Hepatocyte (in vitro differentiated cells): ENCODE data around the gene NDUFA11.

Experiments
- CTCF ChIP-seq: fragments of 200-600 bp; sonication (generic); IDR thresholded peaks from 2 replicates; pipeline ENCODE4 v1.5.1; 2016; ENCODE audit warnings: antibody characterized with exemption, mild to moderate bottlenecking; ENCODE audit not compliant: poor library complexity
- EZH2 ChIP-seq: fragments of 200-600 bp; sonication (generic); IDR thresholded peaks from 2 replicates; pipeline ENCODE4 v1.6.1; 2016; ENCODE audit warnings: antibody characterized with exemption, mild to moderate bottlenecking, borderline replicate concordance
- EZH2phosphoT487 ChIP-seq: fragments of 200-600 bp; sonication (generic); IDR thresholded peaks from one replicate; pipeline ENCODE4 v1.6.1; 2018; ENCODE audit warnings: antibody characterized with exemption, mild to moderate bottlenecking, low read depth, moderate library complexity; ENCODE audit not compliant: unreplicated experiment, severe bottlenecking

GRCh38 chr19:5889288-5889971, 14.2 kb downstream of the NDUFA11 start:
- TF ChIP-seq CTCF (no peak), EZH2 (no peak), EZH2phosphoT487 (no peak)
